GM18858 (cell line): ENCODE data around the gene RAET1E.

Experiments
- ATAC-seq: cut with Tn5 transposase; IDR thresholded peaks from one replicate; pipeline ENCODE4 v1.9.1; 2021; ENCODE audit not compliant: unreplicated experiment

The RAET1E gene

DNA sequence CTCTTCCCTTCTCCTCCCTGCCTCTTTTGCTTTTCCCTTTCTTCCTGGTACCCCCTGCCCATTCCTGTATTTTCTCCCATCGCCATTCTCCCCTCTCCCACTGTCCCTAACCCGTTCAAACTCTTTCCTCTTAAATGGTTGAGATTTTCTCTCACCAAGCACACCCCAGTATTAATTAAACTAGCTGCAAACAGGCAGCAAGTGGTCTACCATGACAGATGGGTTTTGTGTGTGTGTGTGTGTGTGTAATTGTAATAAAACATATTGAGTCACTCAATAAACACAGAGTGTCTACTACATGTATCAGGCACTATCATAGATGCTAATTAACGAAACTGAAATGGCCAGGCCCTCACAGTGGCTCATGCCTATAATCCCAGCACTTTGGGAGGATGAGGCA lies 6.7 kb downstream of the RAET1E start:
- no peak for ATAC-seq

DNA sequence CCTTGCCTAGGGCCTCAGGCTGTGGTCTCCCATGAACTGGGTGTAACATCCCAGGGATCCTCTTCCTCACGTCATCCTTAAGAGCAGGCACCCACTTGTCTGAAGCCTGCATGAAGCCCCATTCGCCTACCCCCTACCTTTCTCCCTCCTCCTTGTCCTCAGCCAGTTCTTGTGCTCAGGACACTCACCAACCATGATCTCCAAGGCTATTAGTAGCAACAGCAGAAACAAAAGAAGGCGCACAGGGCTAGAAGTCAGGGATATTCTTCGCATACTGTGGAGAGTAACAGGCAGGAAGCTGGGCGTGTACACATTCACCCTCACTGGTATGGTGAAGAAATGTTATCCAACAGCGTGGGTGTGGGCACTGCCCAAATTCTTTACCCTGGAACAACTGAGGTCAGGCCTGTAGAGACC lies 7.3 kb downstream of the RAET1E start:
- ATAC-seq = no peak

DNA sequence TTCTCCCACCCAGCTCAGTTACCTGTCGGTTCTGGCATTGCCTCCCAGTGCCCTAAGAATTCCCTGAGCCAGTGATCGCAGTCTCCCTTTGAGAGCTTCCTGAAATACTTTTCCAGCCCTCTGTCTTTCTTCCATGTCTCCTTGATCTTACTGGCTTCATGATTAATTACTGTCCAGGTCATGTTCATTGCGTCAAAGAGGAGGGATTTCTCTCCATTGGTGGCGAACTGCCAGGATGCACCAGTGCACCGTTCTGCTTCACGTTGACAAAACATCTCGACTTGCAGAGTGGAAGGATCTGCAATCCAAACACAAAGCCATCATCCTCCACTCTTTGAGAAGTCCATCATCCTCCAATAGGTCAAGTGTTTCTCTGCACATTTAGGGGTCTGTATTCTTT lies 8.6 kb downstream of the RAET1E start:
- ATAC-seq = no peak

DNA sequence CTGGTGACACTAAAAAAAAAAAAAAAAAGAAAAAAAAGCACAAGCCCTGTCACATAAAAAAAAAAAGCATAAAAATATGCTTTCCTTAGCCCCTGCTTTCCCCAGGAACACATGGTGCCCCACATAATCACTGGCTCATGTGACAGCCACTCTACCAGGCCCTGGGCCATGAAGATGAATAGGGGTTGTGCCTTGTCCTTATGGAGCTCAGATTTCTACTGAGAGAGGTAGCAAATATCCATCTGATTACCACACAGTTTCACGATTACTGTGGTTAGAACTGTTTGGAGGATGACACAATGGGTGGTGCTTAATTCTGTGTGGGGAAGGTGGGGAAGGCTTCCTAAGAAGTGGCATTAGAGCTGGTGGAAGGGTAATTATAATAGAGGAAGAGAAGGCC lies 9.3 kb downstream of the RAET1E start:
- ATAC-seq = no peak

DNA sequence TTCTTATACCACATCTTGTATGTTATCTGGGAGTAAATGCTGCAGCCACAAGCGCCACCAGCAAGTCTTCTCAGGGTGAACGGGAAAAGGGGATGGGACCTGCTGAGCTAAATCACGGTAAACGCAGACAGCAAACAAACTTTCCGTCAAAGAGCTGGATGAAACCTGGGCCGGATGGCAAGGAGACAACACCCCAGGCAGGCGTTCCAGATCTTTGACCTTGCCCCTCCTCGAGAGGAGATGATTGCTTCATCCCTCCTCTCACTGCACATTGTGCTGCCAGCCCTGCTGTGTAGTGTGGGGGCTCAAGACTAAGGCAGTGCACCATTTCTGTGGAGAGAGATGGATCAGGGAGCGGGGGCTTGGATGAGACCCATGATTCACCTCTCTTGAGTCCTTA lies 9.8 kb downstream of the RAET1E start:
- no peak for ATAC-seq

DNA sequence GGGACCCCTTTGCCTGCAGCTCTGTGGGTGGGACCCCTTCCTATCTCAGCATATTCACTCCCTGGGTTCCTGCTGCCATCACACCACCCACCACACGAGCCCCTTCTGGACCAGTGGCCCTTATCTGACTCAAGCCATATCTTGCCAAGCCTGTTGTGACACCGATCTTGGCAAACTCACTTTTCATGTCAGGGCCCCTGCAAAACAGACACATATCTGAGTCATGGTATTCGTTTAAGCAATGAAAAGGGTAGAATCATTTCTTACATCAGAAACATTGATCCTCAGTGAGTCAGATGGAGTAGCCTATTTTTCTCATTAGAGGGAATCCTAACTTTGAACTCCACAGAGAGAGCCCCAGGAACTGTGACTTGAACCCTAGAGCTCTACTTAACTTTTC lies 10.6 kb downstream of the RAET1E start:
- ATAC-seq = no peak

DNA sequence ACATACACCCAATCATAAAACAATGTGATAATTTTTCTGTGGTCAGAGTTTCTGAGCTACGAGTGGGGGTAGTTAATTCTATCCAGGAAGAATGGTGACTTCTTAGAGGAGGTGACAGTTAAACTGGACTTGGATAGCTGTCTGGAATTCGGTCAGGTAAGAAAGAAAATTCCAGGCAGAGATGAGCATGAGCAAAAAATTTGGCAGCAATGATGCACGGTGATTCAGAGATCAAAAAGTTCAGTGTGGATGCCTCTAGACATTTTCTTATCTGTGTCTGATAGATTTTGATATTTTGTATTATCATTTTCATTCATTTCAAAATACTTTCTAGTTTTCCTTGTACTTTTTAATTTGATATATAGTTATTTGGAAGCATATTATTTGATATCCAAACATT lies 12.0 kb downstream of the RAET1E start:
- ATAC-seq = no peak

DNA sequence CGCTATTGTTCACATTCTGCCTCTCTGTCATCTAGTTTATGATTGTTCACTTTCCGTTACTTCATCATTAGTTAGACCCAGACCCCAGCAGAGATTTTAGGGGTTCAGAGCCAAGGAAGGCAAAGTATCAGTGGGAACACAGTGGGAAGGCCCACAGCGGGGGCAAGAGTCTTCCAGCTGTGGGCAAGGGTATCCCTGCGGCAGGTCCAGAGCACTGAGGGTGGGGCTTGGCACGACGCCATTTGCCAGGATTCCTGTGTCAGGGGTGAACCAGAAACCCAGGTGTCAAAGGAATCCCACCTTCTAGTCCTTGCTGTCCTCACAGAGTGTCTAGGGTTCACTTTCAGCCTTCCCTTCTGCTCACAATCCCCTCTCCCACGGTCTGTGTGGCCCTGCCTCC lies 13.3 kb downstream of the RAET1E start:
- no peak for ATAC-seq

DNA sequence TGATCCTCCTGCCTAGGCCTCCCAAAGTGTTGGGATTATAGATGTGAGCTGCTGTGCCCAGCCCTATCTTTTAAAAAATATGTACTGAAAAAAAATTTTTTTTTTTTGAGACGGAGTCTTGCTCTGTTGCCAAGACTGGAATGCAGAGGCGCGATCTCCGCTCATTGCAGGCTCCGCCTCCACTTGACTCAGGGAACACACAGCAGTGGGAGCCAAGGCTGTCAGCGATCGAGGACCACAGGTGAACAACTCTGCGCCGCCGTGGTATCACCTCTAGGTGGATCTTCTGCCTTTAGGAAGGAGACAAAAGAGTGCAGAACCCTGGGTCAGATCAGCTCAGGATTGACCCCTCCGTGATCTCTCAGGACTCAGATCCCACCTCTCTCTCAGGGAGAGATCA lies 13.7 kb downstream of the RAET1E start:
- no peak for ATAC-seq

DNA sequence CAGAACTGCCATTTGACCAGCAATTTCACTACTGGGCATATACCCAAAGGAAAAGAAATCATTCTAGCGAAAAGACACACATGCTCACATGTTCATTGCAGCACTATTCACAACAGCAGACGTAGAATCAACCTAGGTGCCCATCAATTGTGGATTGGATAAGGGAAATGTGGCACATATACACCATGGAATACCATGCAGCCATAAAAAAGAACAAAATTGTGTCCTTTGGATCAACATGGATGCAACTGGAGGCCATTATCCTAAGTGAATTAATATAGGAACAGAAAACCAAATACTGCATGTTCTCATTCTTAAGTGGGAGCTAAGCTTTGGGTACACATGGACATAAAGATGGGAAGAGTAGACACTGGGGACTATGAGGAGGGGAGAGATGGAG lies 16.1 kb downstream of the RAET1E start:
- no peak for ATAC-seq

DNA sequence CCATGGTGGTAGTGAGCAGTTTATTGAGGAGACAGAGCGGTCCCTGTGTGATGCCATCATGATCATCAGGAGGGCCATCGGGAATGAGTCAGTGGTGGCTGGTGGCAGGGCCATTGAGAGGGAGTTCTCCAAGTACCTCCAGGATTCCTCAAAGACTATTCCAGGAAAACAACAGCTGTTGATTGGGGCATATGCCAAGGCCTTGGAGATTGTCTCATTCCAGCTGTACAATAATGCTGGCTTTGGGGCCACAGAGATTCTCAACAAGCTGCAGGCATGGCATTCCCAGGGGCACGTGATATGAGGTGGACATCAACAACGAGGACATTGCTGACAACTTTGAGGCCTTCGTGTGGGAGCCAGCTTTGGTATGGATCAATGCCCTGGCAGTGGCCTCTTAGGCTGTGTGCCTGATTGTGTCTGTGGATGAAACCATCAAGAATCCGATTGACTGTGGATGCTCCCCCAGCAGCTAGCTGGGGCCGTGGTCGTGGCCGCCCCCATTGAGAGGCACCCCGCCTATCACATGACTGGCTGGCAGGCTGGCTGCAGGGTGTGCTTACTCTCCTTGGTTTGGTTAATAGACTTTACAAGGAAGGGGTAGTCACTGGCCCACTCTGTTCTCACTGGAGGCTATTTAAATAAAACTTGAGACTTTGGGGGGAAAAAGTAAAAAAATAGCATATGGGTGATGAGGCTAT lies 16.7 kb downstream of the RAET1E start:
- no peak for ATAC-seq

DNA sequence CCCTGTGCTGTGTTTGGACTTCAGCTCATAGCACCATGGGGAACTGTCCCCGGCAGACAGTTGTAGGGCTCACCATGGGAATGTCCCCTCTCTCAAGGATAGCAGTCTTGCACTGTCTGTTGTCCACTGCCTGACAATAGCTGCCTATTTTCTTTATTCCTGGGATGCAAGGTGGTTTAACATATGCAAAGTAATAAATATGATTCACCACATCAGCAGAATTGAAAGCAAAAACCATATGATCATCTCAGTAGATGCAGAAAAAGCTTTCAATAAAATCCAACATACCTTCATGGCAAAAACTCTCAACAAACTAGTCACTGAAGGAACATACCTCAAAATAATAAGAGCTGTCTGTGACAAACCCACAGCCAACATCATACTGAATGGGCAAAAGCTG lies 20.3 kb downstream of the RAET1E start:
- no peak for ATAC-seq

DNA sequence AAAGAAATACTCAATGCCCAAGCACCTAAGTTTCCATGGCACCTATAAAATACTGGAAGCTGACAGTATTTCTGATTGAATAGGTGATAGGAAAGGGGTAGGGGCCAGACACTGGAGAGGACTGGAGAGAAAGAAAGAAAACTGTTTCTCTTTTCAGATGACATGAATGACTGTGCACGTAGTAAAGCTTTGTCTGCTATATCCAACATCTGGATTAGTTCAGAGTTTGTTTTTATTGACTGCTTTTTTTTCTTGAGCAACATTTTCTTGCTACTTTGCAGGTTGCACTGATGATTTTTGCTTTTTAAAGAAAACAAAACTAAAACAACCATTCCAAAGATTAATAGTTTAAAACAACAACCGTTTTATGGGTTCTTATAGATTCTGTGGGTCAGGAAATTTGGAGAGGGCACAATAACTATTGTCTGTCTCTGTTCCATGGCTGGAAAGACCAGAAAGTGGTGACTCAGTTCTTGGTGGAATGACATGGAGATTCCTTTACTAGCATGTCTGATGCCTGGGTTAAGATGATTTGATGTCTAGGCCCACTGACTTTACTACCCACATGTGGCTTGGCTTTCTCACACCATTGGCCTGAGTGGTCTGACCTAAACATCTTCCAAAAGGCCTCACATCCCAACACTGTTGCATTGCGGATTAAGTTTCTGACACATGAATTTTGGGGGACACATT lies 21.5 kb downstream of the RAET1E start:
- no peak for ATAC-seq

DNA sequence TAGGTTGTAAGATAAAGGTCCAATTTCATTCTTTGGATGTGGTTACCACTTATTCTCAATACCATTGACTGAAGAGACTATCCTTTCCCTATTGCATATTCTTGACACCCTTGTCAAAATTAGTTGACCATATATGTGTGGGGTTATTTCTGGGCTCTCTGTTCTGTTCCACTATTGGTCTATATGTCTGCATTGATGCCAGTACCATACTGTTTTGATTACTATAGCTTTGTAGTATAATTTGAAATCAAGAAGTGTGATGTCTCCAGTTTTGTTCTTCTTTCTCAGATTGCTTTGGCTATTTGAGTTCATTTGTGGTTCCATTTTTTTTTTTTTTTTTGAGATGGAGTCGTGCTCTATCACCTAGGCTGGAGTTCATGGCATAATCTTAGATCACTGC lies 25.7 kb downstream of the RAET1E start:
- ATAC-seq = no peak

DNA sequence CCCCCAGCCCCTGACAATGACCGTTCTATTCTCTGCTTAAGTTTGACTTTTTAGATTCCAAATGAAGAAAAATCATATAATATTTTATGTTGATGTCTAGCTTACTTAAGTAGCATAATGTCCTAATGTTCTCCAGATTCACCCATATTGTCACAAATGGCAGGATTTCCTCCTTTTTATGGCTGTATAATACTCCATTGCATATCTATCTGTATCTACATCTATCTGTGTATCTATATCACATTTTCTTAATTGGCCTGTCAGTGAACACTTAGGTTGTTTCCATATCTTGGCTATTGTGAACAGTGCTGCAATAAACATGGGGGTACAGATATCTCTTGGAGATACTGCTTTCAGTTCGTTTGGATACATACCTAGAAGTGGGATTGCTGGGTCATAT lies 26.7 kb downstream of the RAET1E start:
- no peak for ATAC-seq

DNA sequence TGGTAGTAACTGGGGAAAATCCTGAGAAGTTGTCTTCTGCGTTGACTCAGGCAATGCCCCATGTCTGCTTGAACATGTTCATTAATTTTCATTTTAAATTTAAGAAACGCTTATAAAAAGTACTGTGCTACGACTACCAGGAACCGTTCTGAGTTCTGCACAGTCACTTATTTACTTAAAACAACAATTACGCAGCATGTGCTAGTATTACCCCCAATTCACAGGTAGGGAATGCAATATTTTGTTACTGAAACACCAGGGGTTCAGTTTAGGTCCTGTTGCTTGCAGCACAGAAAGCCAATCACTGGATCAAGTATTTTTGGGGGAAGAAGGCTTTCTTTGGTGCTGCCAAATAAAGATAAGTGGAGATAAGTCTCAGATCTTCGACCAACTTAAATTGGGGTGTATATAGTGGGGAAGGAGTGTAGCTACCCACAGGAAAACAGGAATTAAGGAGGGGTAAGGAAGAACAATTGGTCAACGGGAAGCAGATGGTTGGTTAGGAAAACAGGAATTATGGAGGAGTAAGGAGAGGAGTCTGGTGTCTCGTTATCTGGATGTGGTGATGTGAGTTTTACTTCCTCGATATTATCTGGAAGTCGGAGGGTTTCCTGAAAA lies 28.5 kb downstream of the RAET1E start:
- ATAC-seq = no peak

DNA sequence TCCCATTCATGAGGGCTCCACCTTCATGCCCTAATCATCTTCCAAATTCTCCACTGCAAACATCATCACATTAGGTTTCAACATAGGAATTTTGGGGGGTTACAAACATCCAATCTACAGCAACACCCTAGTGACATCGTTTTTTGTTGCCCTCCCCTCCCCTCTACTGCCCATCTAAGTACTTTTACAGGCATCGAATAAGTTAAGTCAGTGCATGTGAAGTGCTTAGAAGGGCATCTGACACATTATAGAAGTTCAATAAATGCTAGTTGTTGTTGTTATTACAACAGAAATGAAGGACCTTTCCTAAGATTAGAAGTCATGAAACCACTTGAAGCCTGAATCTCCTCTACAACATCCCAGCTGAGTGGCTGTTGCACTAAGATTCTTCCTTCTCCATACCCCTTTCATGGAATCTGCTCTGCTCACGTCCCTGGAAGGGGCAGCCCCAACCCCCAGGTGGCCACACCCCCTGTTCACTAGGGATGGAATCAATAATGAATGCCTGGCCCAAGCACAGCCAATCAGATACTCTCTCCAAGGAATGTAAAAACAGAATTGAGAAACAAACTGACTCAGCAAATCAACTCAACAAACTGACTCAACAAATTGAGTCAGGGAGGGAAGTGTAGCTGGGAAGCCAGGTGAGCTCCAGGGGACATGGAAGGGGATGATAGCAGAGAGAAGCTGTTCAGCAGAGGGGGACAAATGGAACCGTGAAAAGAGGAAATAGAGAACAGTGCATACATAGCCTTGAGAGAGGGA lies 29.9 kb downstream of the RAET1E start:
- ATAC-seq = no peak

DNA sequence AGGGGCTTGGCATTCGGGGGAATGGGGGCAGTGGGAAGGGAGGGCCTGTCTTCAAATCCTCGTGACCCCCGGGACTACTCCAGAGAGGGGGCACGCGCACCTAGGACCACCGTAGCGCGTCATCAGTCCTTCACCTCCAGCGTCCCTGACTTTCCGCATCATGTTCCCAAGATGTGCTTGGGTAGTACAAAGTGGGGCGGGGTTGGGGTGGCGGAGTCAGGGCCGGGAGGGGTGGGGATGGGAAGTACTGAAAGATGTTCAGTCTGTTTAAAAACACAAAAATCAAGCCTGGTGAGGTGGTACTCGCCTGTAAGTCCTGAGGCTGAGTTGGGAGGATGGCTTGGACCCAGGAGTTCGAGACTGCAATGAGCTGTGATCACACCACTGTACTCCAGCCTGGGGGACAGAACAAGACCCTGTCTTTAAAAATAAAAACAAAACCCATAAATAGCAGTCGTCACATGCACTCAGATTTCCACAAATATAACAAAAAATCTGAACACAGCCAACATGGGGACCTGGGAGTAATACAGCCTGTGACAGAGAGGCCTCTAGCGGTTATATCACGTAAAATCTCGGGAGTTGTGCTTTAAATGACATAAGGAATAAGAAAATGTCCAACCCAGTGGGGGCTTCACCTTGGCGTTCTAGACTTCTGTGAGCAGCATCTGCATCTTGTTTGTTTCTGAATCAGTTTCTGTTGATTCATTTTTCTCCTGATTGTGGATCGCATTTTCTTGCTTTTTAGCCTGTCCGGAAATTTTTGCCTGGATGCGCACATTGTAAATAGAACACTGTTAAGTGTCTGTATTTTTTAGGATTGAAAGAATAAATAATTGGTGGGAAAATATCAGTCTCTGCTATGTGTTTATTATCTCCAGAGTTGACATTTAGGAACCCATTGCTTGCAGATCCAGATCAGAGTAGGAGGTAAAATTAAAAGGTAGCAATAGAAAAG lies 33.1 kb downstream of the RAET1E start:
- ATAC-seq = no peak

DNA sequence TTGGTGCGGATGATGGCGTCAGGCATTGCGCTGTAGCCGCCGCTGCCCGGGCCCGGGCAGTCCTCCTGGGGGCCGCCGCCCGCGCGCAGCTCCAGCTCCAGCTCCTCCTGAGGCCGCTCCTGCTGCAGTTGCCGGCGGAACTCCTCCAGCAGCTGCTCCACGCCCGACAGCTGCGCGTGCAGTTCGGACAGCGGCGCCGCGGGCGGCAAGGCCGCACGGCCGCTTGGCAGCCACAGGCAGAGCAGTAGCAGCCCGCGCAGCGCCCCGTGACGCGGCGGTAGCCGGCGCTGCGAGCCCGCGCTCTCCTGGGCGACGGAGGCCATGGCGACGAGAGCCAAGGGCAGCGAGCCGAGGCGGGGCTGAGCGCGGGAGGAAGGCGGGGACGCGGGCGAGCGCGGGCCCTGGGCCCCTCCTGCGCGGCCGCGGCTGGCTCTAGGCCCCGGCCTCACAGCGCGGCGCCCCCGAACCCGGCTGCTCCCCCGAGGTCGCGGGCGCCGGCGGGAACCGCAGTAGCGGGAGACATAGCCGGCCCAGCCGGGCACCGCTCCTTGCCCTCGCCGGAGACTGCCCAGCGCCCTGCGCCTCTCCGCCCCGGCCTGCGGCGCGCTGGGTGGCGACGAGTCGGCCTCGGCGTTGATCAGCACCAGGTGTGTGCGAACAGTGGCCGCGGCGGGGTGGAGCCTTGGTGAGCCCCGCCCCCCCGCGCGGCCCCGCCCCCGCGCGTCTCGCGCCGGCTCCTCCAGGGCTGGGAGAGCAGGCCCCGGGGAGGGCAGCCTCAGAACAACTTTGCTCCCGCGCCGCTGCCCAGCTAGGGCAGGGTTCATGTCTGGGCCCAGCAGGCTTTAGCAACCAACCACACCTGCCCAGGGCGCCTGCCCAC lies 34.0 kb downstream of the RAET1E start, which contains the start of gene LRP11:
TSS of gene LRP11 (minus strand) at position 662 of the 880 bp plus-strand sequence. CDS start at position 323, 339 bp downstream.
- ATAC-seq = peak; percentile 76
